ENCODE measurements around the gene PEMT.

DNA sequence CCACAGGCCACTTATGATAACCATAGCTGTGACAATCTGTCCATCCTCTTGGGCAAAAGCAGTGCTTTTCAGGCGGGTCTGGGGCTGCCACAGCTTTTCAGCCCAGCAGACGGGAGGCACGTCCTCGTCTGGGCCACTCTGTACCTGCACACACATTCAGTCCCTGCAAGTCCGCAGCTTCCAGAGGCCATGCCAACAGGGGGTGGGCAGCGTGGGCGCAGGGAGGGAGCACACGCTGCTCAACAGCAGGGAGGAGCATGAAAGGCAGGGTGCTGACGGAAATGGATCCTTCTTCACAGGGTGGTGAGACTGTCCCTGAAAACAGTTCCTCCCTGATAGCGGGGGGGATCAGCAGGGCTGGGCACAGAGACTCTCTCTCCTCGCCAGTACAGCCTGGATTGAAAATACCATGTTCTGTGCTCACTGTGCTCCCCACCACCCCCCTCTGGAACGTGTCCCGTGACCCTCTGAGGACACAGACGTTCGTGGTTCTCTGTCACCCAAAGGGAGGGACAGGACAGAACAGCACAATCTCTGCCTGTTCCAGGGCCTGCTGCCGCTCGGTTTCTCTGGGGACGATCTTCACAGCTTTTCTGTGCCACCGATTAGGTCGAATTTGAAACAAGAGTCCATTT is 41.7 kb downstream of the PEMT start:
- TF ChIP-seq, protein P1, sequence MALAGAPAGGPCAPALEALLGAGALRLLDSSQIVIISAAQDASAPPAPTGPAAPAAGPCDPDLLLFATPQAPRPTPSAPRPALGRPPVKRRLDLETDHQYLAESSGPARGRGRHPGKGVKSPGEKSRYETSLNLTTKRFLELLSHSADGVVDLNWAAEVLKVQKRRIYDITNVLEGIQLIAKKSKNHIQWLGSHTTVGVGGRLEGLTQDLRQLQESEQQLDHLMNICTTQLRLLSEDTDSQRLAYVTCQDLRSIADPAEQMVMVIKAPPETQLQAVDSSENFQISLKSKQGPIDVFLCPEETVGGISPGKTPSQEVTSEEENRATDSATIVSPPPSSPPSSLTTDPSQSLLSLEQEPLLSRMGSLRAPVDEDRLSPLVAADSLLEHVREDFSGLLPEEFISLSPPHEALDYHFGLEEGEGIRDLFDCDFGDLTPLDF (CRISPR knock-in tag; IDR thresholded peaks at IDR 0.05), result no peak
- TF ChIP-seq, protein P2, sequence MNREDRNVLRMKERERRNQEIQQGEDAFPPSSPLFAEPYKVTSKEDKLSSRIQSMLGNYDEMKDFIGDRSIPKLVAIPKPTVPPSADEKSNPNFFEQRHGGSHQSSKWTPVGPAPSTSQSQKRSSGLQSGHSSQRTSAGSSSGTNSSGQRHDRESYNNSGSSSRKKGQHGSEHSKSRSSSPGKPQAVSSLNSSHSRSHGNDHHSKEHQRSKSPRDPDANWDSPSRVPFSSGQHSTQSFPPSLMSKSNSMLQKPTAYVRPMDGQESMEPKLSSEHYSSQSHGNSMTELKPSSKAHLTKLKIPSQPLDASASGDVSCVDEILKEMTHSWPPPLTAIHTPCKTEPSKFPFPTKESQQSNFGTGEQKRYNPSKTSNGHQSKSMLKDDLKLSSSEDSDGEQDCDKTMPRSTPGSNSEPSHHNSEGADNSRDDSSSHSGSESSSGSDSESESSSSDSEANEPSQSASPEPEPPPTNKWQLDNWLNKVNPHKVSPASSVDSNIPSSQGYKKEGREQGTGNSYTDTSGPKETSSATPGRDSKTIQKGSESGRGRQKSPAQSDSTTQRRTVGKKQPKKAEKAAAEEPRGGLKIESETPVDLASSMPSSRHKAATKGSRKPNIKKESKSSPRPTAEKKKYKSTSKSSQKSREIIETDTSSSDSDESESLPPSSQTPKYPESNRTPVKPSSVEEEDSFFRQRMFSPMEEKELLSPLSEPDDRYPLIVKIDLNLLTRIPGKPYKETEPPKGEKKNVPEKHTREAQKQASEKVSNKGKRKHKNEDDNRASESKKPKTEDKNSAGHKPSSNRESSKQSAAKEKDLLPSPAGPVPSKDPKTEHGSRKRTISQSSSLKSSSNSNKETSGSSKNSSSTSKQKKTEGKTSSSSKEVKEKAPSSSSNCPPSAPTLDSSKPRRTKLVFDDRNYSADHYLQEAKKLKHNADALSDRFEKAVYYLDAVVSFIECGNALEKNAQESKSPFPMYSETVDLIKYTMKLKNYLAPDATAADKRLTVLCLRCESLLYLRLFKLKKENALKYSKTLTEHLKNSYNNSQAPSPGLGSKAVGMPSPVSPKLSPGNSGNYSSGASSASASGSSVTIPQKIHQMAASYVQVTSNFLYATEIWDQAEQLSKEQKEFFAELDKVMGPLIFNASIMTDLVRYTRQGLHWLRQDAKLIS (CRISPR knock-in tag; IDR thresholded peaks at IDR 0.05), result no peak
- TF ChIP-seq YY1 (IDR thresholded peaks at IDR 0.05; ENCODE audit: borderline replicate concordance in 1 of 3, control insufficient read depth in 1 of 3, extremely low read depth in 1 of 3, insufficient read depth in 3 of 3, insufficient read length in 1 of 3, insufficient replicate concordance in 2 of 3, low read depth in 1 of 3, low read length in 2 of 3), result no peak
- no peak for TF ChIP-seq KLF16 (IDR thresholded peaks at IDR 0.05)

All from K562 (cell line).